ENCODE measurements around the gene FAM181B.

- TF ChIP-seq POLR2AphosphoS5 (IDR thresholded peaks at IDR 0.05; ENCODE audit: low read depth), result no peak
- TF ChIP-seq, protein P1, sequence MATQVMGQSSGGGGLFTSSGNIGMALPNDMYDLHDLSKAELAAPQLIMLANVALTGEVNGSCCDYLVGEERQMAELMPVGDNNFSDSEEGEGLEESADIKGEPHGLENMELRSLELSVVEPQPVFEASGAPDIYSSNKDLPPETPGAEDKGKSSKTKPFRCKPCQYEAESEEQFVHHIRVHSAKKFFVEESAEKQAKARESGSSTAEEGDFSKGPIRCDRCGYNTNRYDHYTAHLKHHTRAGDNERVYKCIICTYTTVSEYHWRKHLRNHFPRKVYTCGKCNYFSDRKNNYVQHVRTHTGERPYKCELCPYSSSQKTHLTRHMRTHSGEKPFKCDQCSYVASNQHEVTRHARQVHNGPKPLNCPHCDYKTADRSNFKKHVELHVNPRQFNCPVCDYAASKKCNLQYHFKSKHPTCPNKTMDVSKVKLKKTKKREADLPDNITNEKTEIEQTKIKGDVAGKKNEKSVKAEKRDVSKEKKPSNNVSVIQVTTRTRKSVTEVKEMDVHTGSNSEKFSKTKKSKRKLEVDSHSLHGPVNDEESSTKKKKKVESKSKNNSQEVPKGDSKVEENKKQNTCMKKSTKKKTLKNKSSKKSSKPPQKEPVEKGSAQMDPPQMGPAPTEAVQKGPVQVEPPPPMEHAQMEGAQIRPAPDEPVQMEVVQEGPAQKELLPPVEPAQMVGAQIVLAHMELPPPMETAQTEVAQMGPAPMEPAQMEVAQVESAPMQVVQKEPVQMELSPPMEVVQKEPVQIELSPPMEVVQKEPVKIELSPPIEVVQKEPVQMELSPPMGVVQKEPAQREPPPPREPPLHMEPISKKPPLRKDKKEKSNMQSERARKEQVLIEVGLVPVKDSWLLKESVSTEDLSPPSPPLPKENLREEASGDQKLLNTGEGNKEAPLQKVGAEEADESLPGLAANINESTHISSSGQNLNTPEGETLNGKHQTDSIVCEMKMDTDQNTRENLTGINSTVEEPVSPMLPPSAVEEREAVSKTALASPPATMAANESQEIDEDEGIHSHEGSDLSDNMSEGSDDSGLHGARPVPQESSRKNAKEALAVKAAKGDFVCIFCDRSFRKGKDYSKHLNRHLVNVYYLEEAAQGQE (IDR thresholded peaks at IDR 0.05; ENCODE audit: insufficient replicate concordance, low read depth), result no peak
Observed at GRCh38 chr11:82718821-82719220, 14.8 kb downstream of the FAM181B start.

Measured in HL-60 (cell line).